ENCODE measurements around the gene AP3B2.
A peak's percentile ranks its signal among the peaks of the same experiment; 100 is the strongest.

AP3B2 gene

DNA sequence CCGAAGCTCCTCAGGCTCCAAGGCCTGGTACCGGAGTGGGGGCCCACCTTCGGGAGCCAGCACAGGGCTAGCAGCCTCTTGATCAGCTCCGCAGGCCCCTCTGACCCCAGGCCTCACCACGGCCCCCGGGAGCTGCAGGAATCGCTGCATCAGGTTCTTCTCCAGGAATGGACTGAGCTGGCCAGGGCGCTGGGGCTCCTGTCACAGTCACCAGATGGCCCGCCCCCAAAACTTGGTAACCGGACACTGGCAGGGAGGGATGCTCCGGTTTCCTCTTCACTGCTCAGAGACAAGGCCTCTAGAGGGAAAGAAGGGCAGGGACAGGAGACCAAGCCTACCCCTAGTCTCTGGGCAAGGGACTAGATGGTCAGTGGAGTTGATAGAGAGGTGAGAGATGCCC, 9.9 kb downstream of the AP3B2 start:
- H3K18ac ChIP-seq (ENCODE audit: low read length) = no peak overlapping the region
- H3K9ac ChIP-seq (ENCODE audit: low read length) = no peak overlapping the region
- H3K27me3 ChIP-seq (ENCODE audit: insufficient read depth, low read length) = no peaks in the 10 kb centered on the region
- peaks cover 0 to 4% of the 10 kb centered on the region in 2 experiments for H3K4me1 ChIP-seq (ENCODE audit: control insufficient read depth in 1 of 2, insufficient read depth in 2 of 2, low read length in 2 of 2)
- no peaks in the 10 kb centered on the region for H3K79me1 ChIP-seq (ENCODE audit: low read length)
- no peak overlapping the region for H3K4ac ChIP-seq (ENCODE audit: low read depth, low read length)
- no peaks in the 10 kb centered on the region for H3K36me3 ChIP-seq (ENCODE audit: control insufficient read depth in 1 of 2, insufficient read depth in 2 of 2, low read length in 2 of 2)
- H3K4me2 ChIP-seq (ENCODE audit: low read length) = no peak overlapping the region
- H4K91ac ChIP-seq (ENCODE audit: low read depth, low read length) = no peak overlapping the region
- no peak overlapping the region for H2BK12ac ChIP-seq (ENCODE audit: low read length)
- no peak for DNase-seq
- H2AK5ac ChIP-seq (ENCODE audit: low read length) = no peak overlapping the region
- peak overlapping the region; percentile 30 for H3K4me3 ChIP-seq (ENCODE audit: low read depth, low read length)
- H2BK120ac ChIP-seq (ENCODE audit: insufficient read depth, low read length, poor library complexity) = no peak overlapping the region
- no peak overlapping the region for H2BK5ac ChIP-seq (ENCODE audit: low read depth, low read length, poor library complexity)
- H4K8ac ChIP-seq (ENCODE audit: low read depth, low read length) = no peak overlapping the region
- H3K14ac ChIP-seq (ENCODE audit: low read length) = no peak overlapping the region
- no peak overlapping the region for H2AFZ ChIP-seq (ENCODE audit: insufficient read depth, low read length, poor library complexity)
- H3K27ac ChIP-seq (ENCODE audit: low read depth, low read length) = no peak overlapping the region
- no peak overlapping the region for H4K12ac ChIP-seq (ENCODE audit: low read depth, low read length)
- H3K79me2 ChIP-seq (ENCODE audit: control insufficient read depth, insufficient read depth, low read length, poor library complexity) = no peaks in the 10 kb centered on the region
- no peak overlapping the region for H3K23ac ChIP-seq (ENCODE audit: low read length)
- no peaks in the 10 kb centered on the region for H3K9me3 ChIP-seq (ENCODE audit: insufficient read depth, low read depth, low read length)
- no CpG with 5 or more reads among the region's 11 CpGs for WGBS (ENCODE audit: extremely low coverage, insufficient coverage, insufficient read length)

DNA sequence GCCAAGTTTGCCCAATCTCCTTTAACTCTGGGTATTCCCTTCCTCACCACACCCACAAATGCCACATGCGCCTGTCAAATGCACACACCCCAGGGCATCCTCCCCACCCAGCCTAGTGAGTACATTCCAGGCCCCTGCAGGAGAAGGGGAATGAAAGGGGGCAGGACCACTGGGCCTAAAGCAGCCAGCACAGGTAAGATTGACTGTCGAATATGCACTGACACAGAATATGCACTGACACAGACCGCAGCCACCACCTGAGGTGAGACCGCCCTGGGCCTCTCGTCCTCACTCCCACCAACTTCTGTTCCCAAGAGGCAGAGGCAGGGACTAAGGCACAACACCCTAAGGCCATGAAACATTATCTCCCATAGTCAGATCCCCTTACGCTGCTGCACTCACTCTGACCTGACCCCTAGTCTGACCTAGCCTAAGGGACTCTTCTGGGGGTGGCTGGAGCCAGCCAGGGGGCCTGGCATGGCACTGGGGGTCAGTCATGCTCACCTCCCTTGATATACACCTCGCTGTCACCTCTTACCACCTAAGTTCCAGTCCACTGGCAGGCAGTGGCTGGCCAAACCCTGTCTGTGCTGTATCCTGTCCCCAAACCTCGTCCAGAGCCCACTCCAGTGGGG, 10.8 kb downstream of the AP3B2 start:
- Histone ChIP-seq H4K91ac (ENCODE audit: low read depth, low read length) (no peak overlapping the region), H3K9me3 (ENCODE audit: insufficient read depth, low read depth, low read length) (no peaks in the 10 kb centered on the region), H3K4me2 (ENCODE audit: low read length) (no peak overlapping the region), H3K4me1 (ENCODE audit: control insufficient read depth in 1 of 2, insufficient read depth in 2 of 2, low read length in 2 of 2) (peaks cover 0 to 4% of the 10 kb centered on the region in 2 experiments), H4K12ac (ENCODE audit: low read depth, low read length) (no peak overlapping the region), H2AFZ (ENCODE audit: insufficient read depth, low read length, poor library complexity) (no peak overlapping the region), H3K79me2 (ENCODE audit: control insufficient read depth, insufficient read depth, low read length, poor library complexity) (no peaks in the 10 kb centered on the region), H3K36me3 (ENCODE audit: control insufficient read depth in 1 of 2, insufficient read depth in 2 of 2, low read length in 2 of 2) (no peaks in the 10 kb centered on the region), H2BK12ac (ENCODE audit: low read length) (no peak overlapping the region), H2AK5ac (ENCODE audit: low read length) (no peak overlapping the region), H3K4ac (ENCODE audit: low read depth, low read length) (no peak overlapping the region), H3K27me3 (ENCODE audit: insufficient read depth, low read length) (no peaks in the 10 kb centered on the region), H4K8ac (ENCODE audit: low read depth, low read length) (no peak overlapping the region), H3K79me1 (ENCODE audit: low read length) (no peaks in the 10 kb centered on the region), H3K14ac (ENCODE audit: low read length) (no peak overlapping the region), H3K4me3 (ENCODE audit: low read depth, low read length) (no peak overlapping the region), H2BK120ac (ENCODE audit: insufficient read depth, low read length, poor library complexity) (no peak overlapping the region), H3K18ac (ENCODE audit: low read length) (no peak overlapping the region), H3K9ac (ENCODE audit: low read length) (no peak overlapping the region), H3K23ac (ENCODE audit: low read length) (no peak overlapping the region), H3K27ac (ENCODE audit: low read depth, low read length) (no peak overlapping the region), H2BK5ac (ENCODE audit: low read depth, low read length, poor library complexity) (no peak overlapping the region)
- WGBS (ENCODE audit: extremely low coverage, insufficient coverage, insufficient read length) = no CpG with 5 or more reads among the region's 8 CpGs
- DNase-seq = no peak

DNA sequence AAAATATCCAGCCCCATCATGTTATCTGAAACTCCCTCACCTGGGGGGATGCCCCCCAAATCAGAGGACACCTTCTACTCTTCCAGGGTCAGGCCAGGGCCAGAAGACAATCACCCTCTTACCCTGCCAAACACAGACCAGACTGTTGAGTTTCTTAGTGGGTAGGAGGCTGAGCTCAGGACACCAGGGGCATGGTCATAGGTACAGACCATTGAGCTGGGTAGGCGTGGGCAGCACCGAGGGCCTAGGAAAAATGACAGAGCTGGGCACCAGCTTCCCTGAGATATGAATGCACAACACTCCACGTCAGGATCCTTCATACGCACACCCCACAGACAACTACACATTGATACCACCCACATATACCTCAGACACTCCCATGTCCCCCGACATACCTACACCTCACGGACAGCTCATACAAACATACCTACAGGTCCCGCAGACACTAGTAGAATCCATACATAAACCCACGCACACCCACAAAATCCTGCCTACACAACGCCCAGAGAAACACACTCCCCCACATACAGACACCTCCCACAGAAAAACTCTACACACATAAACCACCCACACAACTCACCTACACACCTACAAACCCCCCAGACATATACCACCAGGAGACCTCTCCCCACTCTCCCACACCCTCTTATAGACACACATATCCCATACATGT, 11.8 kb downstream of the AP3B2 start:
- no peak overlapping the region for H3K4me2 ChIP-seq (ENCODE audit: low read length)
- no peak overlapping the region for H3K4ac ChIP-seq (ENCODE audit: low read depth, low read length)
- no peaks in the 10 kb centered on the region for H3K79me1 ChIP-seq (ENCODE audit: low read length)
- no peak overlapping the region for H2BK120ac ChIP-seq (ENCODE audit: insufficient read depth, low read length, poor library complexity)
- DNase-seq = no peak
- no peaks in the 10 kb centered on the region for H3K9me3 ChIP-seq (ENCODE audit: insufficient read depth, low read depth, low read length)
- no peak overlapping the region for H3K23ac ChIP-seq (ENCODE audit: low read length)
- H3K4me1 ChIP-seq (ENCODE audit: control insufficient read depth in 1 of 2, insufficient read depth in 2 of 2, low read length in 2 of 2) = peaks cover 0 to 4% of the 10 kb centered on the region in 2 experiments
- no peak overlapping the region for H3K9ac ChIP-seq (ENCODE audit: low read length)
- H2BK12ac ChIP-seq (ENCODE audit: low read length) = no peak overlapping the region
- no peak overlapping the region for H4K91ac ChIP-seq (ENCODE audit: low read depth, low read length)
- H3K79me2 ChIP-seq (ENCODE audit: control insufficient read depth, insufficient read depth, low read length, poor library complexity) = no peaks in the 10 kb centered on the region
- no peaks in the 10 kb centered on the region for H3K36me3 ChIP-seq (ENCODE audit: control insufficient read depth in 1 of 2, insufficient read depth in 2 of 2, low read length in 2 of 2)
- no peak overlapping the region for H3K18ac ChIP-seq (ENCODE audit: low read length)
- no peak overlapping the region for H2BK5ac ChIP-seq (ENCODE audit: low read depth, low read length, poor library complexity)
- no peak overlapping the region for H2AK5ac ChIP-seq (ENCODE audit: low read length)
- H3K14ac ChIP-seq (ENCODE audit: low read length) = no peak overlapping the region
- H3K27me3 ChIP-seq (ENCODE audit: insufficient read depth, low read length) = no peaks in the 10 kb centered on the region
- no peak overlapping the region for H2AFZ ChIP-seq (ENCODE audit: insufficient read depth, low read length, poor library complexity)
- no peak overlapping the region for H4K8ac ChIP-seq (ENCODE audit: low read depth, low read length)
- no peak overlapping the region for H4K12ac ChIP-seq (ENCODE audit: low read depth, low read length)
- no peak overlapping the region for H3K4me3 ChIP-seq (ENCODE audit: low read depth, low read length)
- no peak overlapping the region for H3K27ac ChIP-seq (ENCODE audit: low read depth, low read length)
- WGBS (ENCODE audit: extremely low coverage, insufficient coverage, insufficient read length) = no CpG with 5 or more reads among the region's 9 CpGs

- H2BK12ac ChIP-seq (ENCODE audit: low read length) = no peak overlapping the region
- no peak overlapping the region for H3K4me3 ChIP-seq (ENCODE audit: low read depth, low read length)
- no peak overlapping the region for H2AK5ac ChIP-seq (ENCODE audit: low read length)
- no peak overlapping the region for H4K91ac ChIP-seq (ENCODE audit: low read depth, low read length)
- no peaks in the 10 kb centered on the region for H3K4me1 ChIP-seq (ENCODE audit: control insufficient read depth in 1 of 2, insufficient read depth in 2 of 2, low read length in 2 of 2)
- no peaks in the 10 kb centered on the region for H3K27me3 ChIP-seq (ENCODE audit: insufficient read depth, low read length)
- DNase-seq = no peak
- H3K23ac ChIP-seq (ENCODE audit: low read length) = no peak overlapping the region
- H3K79me2 ChIP-seq (ENCODE audit: control insufficient read depth, insufficient read depth, low read length, poor library complexity) = no peaks in the 10 kb centered on the region
- H3K14ac ChIP-seq (ENCODE audit: low read length) = no peak overlapping the region
- no CpG with 5 or more reads among the region's 23 CpGs for WGBS (ENCODE audit: extremely low coverage, insufficient coverage, insufficient read length)
- no peaks in the 10 kb centered on the region for H3K36me3 ChIP-seq (ENCODE audit: control insufficient read depth in 1 of 2, insufficient read depth in 2 of 2, low read length in 2 of 2)
- no peak overlapping the region for H4K12ac ChIP-seq (ENCODE audit: low read depth, low read length)
- no peak overlapping the region for H2BK120ac ChIP-seq (ENCODE audit: insufficient read depth, low read length, poor library complexity)
- no peak overlapping the region for H3K27ac ChIP-seq (ENCODE audit: low read depth, low read length)
- no peak overlapping the region for H4K8ac ChIP-seq (ENCODE audit: low read depth, low read length)
- no peak overlapping the region for H2AFZ ChIP-seq (ENCODE audit: insufficient read depth, low read length, poor library complexity)
- no peaks in the 10 kb centered on the region for H3K79me1 ChIP-seq (ENCODE audit: low read length)
- no peak overlapping the region for H2BK5ac ChIP-seq (ENCODE audit: low read depth, low read length, poor library complexity)
- no peak overlapping the region for H3K4me2 ChIP-seq (ENCODE audit: low read length)
- no peak overlapping the region for H3K9ac ChIP-seq (ENCODE audit: low read length)
- no peak overlapping the region for H3K18ac ChIP-seq (ENCODE audit: low read length)
- peaks cover 3% of the 10 kb centered on the region for H3K9me3 ChIP-seq (ENCODE audit: insufficient read depth, low read depth, low read length)
- H3K4ac ChIP-seq (ENCODE audit: low read depth, low read length) = no peak overlapping the region
Measured at GRCh38 chr15:82692171-82692570, 17.5 kb downstream of the AP3B2 start.

Data from trophoblast cell (in vitro differentiated cells and primary cell).